NCI-H526 (cell line): ENCODE data around the gene WWC2.
A peak's percentile ranks its signal among the peaks of the same experiment; 100 is the strongest.

ENCODE experiments used
- DNase-seq, 2 experiments: peaks; one replicate each; lab custom pipeline; 2025; lab: John Stamatoyannopoulos, UW

Gene WWC2

GRCh38 chr4:183329954-183330742, 231.1 kb downstream of the WWC2 start:
- DNase-seq: no peak

DNA sequence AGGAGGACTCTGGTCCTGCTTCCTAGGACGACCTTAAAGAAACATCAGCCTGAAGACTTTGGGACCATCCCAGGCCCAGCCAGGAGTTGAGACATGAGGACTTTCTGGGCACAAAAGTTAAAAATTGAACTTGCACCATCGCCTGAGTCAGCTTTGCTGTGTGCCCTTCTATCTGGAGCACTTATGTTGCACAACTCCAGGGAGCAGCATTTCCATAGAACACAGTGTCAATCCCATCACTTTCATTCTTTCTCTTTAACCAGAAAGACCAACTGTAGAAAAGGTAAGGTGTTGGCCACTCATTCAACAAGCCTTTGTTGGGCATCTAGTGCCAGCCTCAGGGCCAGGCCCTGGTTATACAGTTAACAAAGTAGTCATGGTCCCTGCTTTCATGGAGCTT, 231.8 kb downstream of the WWC2 start:
- no peak for DNase-seq

DNA sequence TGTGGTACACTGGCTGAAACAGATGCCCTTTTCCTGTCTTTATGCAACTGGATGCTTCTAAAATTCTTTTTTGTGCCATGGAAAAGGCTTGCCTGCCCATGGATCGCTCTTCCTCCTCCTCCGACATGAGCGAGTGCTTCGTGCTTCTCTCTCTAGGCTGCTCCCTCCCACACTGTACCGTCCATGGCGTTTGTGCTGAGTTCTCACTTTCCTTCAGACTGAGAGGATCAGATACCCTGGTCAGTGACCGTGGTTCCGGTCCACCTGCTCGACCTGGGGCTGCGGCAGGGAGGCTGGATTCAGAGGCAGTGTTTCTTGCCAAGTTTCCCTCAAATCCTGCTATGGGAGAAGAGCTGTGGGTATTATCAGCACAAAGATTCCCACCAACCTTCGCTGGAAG, 233.4 kb downstream of the WWC2 start:
- no peak for DNase-seq

- no peak for DNase-seq
These were observed 234.1 kb downstream of the WWC2 start for GRCh38 chr4:183333202-183333601.

- DNase-seq: no peak
These were observed 234.9 kb downstream of the WWC2 start for GRCh38 chr4:183333983-183334382.

- no peak for DNase-seq
These were observed 236.4 kb downstream of the WWC2 start for GRCh38 chr4:183335369-183335940.

DNA sequence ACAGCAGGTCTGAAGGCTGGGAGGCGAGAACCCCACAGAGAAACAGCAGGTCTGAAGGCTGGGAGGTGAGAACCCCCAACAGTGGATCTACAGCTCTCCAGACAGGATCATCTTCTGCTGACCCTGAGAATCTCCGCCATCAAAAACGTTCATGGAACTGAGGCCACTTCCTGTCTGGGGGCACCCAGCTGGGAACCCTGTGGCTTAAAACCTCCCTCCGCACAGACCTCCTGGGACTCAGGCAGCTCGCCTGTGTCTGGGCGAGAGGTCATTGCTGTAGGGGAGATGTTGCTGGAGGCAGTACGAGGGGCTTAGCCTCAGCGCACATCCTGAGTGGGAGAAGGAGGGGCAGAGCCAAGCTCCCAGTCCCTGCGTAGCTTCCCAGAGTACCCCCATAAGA, 238.3 kb downstream of the WWC2 start:
- no peak for DNase-seq

- no peak for DNase-seq
These were observed 238.8 kb downstream of the WWC2 start for GRCh38 chr4:183337833-183338232.

- DNase-seq: peak in 1 of 2 experiments; percentile 5
These were observed 243.8 kb downstream of the WWC2 start for GRCh38 chr4:183342541-183343533.

- no peak for DNase-seq
These were observed 244.7 kb downstream of the WWC2 start for GRCh38 chr4:183343730-183344129.

- no peak for DNase-seq
These were observed 245.6 kb downstream of the WWC2 start for GRCh38 chr4:183344523-183345255.

GRCh38 chr4:183345261-183345660, 246.2 kb downstream of the WWC2 start:
- DNase-seq: no peak

DNA sequence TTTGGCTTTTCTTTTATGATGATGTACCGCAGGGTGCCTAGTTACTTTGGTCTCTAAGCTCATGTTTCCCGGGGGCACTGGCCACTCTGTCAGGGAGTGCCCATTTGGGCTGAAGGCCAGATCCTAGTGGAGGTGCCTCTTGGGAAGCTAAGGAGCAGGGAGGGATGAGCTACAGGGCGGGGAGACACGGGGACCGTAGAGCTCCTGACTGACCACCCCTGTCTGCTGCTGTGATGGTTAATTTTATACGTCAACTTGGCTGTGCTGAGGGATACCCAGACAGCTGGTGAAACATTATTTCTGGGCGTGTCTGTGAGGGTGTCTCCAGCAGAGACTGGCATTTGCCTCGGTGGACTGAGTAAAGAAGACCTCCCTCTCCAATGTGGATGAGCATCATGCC, 248.1 kb downstream of the WWC2 start:
- no peak for DNase-seq

DNA sequence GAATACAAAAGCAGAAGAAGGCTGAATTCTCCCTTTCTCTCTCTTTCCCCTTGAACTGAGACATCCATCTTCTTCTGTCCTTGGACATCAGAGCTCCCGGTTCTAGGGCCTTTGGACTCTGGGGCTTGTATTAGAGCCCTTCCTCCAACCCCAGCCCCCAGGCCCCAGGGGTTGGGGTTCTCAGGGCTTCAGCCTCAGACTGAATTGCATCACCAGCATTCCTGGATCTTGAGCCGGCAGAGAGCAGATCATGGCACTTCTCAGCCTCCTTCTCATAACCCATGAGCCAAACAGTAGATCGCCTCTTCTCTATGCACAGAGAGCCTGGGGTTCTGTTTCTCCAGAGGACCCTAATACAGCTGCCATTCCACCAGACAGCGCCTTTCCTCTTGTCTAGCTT, 248.5 kb downstream of the WWC2 start:
- DNase-seq: no peak

DNA sequence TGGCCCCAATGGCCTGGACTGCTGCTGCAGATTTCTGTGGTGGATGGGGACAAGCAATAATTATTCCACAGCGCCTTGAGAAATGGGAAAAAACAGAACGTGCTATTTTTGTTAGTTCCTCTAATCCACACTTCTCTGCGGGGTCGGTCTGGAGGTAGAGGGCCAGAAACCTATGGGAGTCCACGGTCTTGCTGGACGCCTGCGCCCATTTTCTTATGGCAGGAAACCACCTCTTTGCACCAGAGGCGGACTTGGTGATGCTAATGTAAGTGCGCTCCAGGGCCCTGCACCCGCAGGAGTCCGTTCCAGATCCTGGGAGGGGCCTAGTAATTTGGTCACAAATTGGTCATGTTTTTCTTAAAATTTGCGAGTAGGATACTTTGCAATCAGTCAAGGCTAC, 249.1 kb downstream of the WWC2 start:
- DNase-seq: no peak

DNA sequence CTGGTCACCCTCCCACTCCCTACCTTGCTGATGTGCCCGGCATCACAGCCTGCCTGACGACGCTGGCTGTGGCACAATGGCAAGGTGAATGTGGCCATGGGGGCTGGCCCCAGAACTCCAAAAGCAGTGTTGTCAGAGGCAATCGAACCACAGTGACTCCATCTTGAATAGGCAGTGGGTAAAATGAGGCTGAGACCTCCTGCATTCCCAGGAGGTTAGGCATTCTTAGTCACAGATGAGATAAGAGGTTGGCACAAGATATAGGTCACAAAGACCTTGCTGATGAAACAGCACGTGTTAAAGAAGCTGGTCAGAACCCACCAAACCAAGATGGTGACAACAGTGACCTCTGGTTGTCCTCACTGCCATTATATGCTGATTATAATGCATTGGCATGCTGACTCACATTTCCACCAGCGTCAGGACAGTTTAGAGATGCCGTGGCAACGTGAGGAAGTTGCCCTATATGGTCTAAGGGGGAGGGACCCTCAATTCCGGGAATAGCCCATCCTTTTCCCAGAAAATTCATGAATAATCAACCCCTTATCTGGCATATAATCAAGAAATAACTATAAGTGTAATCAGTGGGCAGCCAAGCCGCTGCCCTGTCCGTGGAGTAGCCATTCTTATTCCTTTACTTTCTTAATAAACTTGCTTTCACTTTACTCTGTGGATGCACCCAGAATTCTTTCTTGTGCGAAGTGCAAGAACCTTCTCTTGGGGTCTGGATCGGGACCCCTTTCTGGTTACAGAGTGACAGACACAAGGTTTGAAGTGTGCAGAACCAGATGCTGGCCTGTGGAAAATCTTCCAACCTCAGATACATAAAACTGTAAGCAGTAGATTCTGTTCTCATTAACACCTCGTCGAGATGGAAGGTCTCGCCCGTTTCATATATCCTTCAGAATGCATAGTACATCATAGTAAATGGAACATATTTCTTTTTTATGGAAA, 249.9 kb downstream of the WWC2 start:
- DNase-seq: no peak

DNA sequence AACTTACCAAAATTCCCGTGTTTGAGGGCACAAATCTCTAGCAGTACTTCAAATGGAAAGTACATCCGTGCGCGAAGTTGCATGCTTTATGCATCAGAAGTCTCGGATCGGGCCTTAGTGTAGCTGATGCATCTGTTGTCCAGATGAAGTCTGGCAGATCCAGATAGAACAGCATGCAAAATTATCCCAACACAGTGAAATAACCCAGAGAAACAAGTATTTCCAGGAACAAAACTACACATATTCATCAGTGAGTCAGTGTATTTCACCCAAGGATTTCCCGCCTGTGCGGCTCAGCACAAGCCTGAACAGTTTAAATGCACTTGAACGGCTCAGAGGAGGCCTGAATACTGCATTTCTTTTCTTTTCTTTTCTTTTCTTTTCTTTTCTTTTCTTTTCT, 250.6 kb downstream of the WWC2 start:
- no peak for DNase-seq

DNA sequence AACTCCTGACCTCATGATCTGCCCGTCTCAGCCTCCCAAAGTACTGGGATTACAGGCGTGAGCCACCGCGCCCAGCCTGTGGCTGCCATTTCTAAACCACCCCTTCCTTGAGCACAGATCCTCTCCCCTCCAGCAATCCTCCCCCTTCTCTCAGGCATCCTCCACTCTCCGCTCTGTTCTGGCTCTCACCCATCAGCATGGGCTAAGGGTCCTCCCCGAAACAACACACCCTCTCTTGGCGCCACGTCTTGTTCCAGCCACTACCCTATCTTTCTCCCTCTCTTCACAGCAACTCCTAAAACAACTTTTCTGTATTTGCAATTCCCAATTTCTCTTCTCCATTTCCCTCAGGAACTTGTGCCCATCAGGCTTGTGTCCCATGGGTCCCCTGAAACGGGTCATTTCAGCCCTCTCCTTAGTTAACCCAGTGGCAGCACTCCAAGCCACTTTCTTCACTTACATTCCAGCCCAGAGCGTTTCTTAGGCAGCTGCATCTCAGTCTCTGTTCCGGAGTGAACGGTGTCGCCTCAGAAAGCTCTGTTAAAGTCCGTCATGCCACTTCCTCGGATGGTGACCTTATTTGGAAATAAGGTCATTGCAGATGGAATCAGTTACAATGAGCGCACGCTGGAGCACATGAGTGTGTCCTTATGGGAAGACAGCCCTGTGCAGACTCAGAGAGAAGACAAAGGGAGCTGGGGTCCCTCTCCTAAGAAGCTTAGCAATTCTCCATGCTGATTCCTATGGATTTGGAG, 251.4 kb downstream of the WWC2 start:
- DNase-seq: no peak

GRCh38 chr4:183352546-183352945, 253.5 kb downstream of the WWC2 start:
- no peak for DNase-seq

DNA sequence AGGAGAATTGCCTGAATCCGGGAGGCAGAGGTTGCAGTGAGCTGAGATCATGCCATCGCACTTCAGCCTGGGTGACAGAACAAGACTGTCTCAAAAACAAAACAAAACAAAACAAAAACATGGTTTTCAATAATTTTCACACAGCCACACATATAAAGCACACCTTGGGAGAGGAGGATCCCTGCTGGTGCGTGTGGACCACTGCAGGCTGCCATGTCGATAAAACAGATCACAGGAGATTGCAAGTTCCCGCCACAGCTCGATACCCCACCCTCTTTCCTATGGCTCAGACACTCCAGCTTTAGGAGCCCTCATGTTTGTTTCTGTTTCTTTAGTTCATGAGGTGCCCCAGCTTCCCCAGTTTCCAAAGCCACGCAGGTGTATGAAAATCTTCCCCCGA, 254.5 kb downstream of the WWC2 start:
- DNase-seq: no peak
